GM18526 (cell line): ENCODE measurements around the gene PHF12.

Source experiments
- POLR2A ChIP-seq: IDR thresholded peaks from 3 replicates; pipeline ENCODE4 v1.6.1; 2011; ENCODE audit not compliant: insufficient read length; ENCODE audit errors: extremely low read depth

PHF12 gene

DNA sequence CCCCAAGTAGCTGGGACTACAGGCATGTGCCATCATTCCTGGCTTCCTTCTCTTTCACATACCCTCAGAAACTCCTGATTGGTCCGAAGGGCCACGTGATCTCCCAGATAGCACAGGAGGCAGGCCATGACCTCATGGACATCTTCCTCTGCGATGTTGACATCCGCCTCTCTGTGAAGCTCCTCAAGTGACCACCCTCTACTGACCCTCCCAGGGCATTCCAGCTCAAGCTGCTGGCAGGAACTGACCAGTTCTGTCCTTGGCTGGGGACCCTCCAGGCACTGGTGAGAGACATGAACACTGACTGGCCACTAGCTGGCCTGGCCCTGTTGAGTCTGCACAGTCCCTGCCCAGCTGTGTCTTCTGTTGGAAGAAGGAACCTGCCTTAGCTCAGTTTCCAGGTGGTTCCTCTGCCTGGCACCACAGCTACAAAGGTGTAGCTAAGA is 90.9 kb downstream of the PHF12 start:
- TF ChIP-seq POLR2A: no peak

DNA sequence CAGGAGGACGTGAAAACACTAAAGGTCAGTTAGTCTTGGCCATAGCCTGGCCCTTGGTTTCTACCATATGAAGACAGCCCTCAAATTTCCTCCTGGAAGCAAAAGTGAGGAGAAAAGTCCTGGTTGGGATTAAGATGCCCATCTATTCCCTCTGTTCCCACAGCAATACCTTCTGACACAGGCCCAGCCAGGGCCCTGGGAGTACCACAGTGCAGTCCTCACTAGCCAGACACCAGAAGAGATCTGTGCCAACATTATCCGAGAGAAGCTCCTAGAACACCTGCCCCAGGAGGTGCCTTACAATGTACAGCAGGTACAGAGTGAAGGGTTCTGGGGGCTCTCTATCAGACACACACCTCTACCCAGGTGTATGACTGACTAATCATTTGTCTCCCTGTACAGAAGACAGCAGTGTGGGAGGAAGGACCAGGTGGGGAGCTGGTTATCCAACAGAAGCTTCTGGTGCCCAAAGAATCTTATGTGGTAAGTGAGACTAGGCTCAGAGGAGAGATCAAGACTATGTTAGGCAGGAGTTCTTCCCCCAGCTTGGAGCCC is 92.4 kb downstream of the PHF12 start:
- no peak for TF ChIP-seq POLR2A

DNA sequence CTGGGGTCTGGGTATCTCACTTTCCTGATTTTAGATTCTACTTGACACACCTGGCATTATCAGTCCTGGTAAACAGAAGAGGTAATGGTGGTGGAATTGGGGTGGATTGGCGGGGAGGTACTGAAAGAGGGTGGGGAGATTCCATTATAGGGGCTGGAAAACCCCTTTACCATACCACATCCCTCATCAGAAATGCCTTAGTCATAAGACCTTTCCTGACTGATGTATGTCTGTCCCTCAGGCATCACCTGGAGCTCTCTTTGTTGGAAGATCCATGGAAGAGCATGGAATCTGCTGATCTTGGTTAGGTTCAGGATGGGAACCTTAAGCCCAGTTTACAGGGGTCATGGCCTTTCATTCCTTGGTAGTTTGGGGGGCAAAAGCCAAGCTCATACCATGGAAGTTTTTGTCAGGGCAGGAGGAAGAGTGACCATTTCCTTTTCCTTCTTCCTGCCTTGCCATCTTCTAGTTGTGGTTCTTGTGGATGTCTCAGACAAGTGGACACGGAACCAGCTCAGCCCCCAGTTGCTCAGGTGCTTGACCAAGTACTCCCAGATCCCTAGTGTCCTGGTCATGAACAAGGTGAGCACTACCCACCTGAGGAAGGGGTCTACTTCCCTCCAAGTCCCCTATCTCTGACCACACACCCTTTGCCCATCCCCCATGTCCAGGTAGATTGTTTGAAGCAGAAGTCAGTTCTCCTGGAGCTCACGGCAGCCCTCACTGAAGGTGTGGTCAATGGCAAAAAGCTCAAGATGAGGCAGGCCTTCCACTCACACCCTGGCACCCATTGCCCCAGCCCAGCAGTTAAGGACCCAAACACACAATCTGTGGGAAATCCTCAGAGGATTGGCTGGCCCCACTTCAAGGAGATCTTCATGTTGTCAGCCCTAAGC is 93.2 kb downstream of the PHF12 start:
- no peak for TF ChIP-seq POLR2A

DNA sequence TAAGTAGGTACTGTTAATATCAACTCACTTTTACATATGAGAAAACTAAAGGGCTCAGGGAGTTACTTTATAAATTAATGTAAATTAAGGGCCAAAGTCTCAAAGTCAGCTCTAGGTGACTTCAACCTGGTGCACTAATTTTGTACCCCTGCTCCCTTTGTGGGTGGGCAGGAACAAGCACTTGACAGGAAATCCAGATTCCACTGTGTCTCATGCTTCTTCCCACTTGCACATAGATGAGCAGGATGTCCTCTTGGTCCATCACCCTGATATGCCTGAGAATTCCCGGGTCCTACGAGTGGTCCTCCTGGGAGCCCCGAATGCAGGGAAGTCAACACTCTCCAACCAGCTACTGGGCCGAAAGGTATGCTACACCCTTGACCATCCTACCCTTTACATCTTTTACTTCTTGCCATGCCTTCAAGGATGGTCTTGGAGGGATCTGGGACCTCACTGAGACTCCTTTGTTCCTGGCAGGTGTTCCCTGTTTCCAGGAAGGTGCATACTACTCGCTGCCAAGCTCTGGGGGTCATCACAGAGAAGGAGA is 95.2 kb downstream of the PHF12 start:
- TF ChIP-seq POLR2A: no peak

DNA sequence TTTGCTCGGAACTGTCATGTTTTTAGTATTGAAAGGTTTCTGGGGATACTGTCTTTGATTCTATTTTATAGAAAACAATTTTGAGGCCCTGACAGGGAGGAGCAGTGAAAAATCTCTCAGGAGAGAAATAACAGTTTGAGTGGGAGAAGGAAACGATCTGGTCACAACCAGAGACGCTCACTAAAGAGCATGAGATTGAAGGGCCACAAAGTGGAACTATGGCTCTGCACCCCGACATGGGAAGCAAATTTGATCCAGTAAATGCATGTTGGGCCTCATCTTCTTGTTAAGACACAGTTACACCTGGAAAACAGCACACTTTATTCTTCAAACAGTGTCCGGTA is 96.0 kb downstream of the PHF12 start:
- TF ChIP-seq POLR2A: no peak
